Natural killer cell (primary cell): Measurements from ENCODE around the gene MLST8. TPM values are rescaled to one million over a fixed set of nuclear protein-coding genes. Genes with fewer than 3 reads are reported as not detected.

Source experiments
- ATAC-seq, 3 donors: fragments of 150-1000 bp in 2 of 3; fragments of 200-7000 bp in 1 of 3; cut with Tn5 transposase; 1 replicate in 1 of 3; 2 replicates in 2 of 3; pipeline ENCODE4 v1.10.0; 2021; ENCODE audit warnings: mild to moderate bottlenecking in 2 of 3, moderate library complexity in 2 of 3
- DNase-seq, 2 donors: peaks; one replicate each; pipeline versions ENCODE4 v3.0.0 to v3.0.0-alpha.2; 2013 to 2021; ENCODE audit warnings: mixed read lengths in 1 of 2
- H3K27ac ChIP-seq: one replicate; pipeline ENCODE4 v1.5.1; 2013; ENCODE audit warnings: mild to moderate bottlenecking, low read length
- H3K27me3 ChIP-seq: one replicate; pipeline ENCODE4 v1.6.1; 2013; ENCODE audit warnings: low read length; ENCODE audit not compliant: control insufficient read depth, insufficient read depth
- H3K36me3 ChIP-seq: one replicate; pipeline ENCODE4 v1.6.1; 2013; ENCODE audit warnings: low read length; ENCODE audit not compliant: control insufficient read depth, insufficient read depth
- H3K4me1 ChIP-seq: one replicate; pipeline ENCODE4 v1.6.1; 2013; ENCODE audit warnings: low read length; ENCODE audit not compliant: control insufficient read depth, insufficient read depth
- H3K4me3 ChIP-seq: one replicate; pipeline ENCODE4 v1.5.1; 2013; ENCODE audit warnings: low read length
- H3K9me3 ChIP-seq: one replicate; pipeline ENCODE4 v1.6.1; 2013; ENCODE audit warnings: low read length; ENCODE audit not compliant: control insufficient read depth, insufficient read depth
- H3K27ac Mint-ChIP-seq, 2 donors: one replicate each; pipeline ENCODE4 v1.8.0; 2022; ENCODE audit warnings: mild to moderate bottlenecking in 2 of 2, mixed read lengths in 2 of 2, moderate library complexity in 1 of 2
- H3K27me3 Mint-ChIP-seq, 2 donors: one replicate each; pipeline ENCODE4 v1.8.0; 2022; ENCODE audit warnings: low read depth in 2 of 2, mixed read lengths in 2 of 2
- H3K36me3 Mint-ChIP-seq: one replicate; pipeline ENCODE4 v1.8.0; 2022; ENCODE audit warnings: mixed read lengths
- H3K4me1 Mint-ChIP-seq, 2 donors: one replicate each; pipeline ENCODE4 v1.8.0; 2022; ENCODE audit warnings: mixed read lengths in 2 of 2
- H3K4me3 Mint-ChIP-seq: one replicate; pipeline ENCODE4 v1.8.0; 2022; ENCODE audit warnings: mild to moderate bottlenecking, moderate library complexity, mixed read lengths
- H3K9me3 Mint-ChIP-seq, 2 donors: one replicate each; pipeline ENCODE4 v1.8.0; 2022; ENCODE audit warnings: mixed read lengths in 2 of 2
- CTCF ChIP-seq: fragments of 200-600 bp; IDR thresholded peaks from one replicate; pipeline ENCODE4 v1.8.0; 2022; ENCODE audit warnings: antibody characterized with exemption
- WGBS: methylation state at CpG from one replicate; pipeline ENCODE4 v1.1.7; 2013; ENCODE audit warnings: missing lambda C conversion rate; ENCODE audit not compliant: insufficient coverage; 5-methylcytosine and 5-hydroxymethylcytosine counted together
- intact Hi-C: fragments of 100-400 bp; cut with micrococcal nuclease; formaldehyde crosslinking; loops from one replicate; pipeline ENCODE4 v1.14.2; 2022
- total RNA-seq, 4 donors: library from RNA; stranded (reverse); fragments of 120-200 nt in 1 of 4; gene quantifications; one replicate each; pipeline versions ENCODE4 v1.2.3 to v1.2.4, GENCODE V29; 2013 to 2022

The MLST8 gene
- total RNA-seq, 3 donors from 2014 or later (not counting 1 experiment from before 2014, with no cell fraction given), result 19.7 to 30.2 (median 27.8) TPM

- Mint-ChIP-seq H3K9me3 (no peaks in the 10 kb centered on the region), H3K4me1 (peaks cover 14 to 35% of the 10 kb centered on the region in 2 donors), H3K4me3 (no peak overlapping the region), H3K27ac (no peak overlapping the region), H3K27me3 (no peaks in the 10 kb centered on the region), H3K36me3 (no peaks in the 10 kb centered on the region)
- Histone ChIP-seq H3K9me3 (no peaks in the 10 kb centered on the region), H3K36me3 (peaks cover 2% of the 10 kb centered on the region), H3K4me3 (no peak overlapping the region), H3K4me1 (peaks cover 34% of the 10 kb centered on the region), H3K27me3 (no peaks in the 10 kb centered on the region), H3K27ac (no peak overlapping the region)
- 85% methylated on average over 19 of the region's 20 CpGs for WGBS
- TF ChIP-seq CTCF, result no peak
- ATAC-seq (no peak), DNase-seq (no peak)
- intact Hi-C loops, result no loop called here
Measured at GRCh38 chr16:2160915-2161551, 44.2 kb upstream of the MLST8 start.

- ATAC-seq (no peak), DNase-seq (no peak)
- WGBS, result 96% methylated on average over 10 of the region's 10 CpGs
- Histone ChIP-seq H3K4me1 (peaks cover 25% of the 10 kb centered on the region), H3K27me3 (no peaks in the 10 kb centered on the region), H3K9me3 (no peaks in the 10 kb centered on the region), H3K4me3 (no peak overlapping the region), H3K36me3 (peaks cover 9% of the 10 kb centered on the region), H3K27ac (no peak overlapping the region)
- no peaks in the 10 kb centered on the region for H3K36me3 Mint-ChIP-seq
- peak overlapping the region in 1 of 2 donors; percentile 30 for H3K27ac Mint-ChIP-seq
- peaks cover 6 to 26% of the 10 kb centered on the region in 2 donors for H3K4me1 Mint-ChIP-seq
- no peaks in the 10 kb centered on the region for H3K27me3 Mint-ChIP-seq
- H3K4me3 Mint-ChIP-seq, result no peak overlapping the region
- H3K9me3 Mint-ChIP-seq, result no peaks in the 10 kb centered on the region
- no peak for TF ChIP-seq CTCF
- intact Hi-C loops, result no loop called here
Measured at GRCh38 chr16:2161911-2162310, 43.3 kb upstream of the MLST8 start.

- H3K27me3 ChIP-seq, result no peaks in the 10 kb centered on the region
- peaks cover 12% of the 10 kb centered on the region for H3K36me3 ChIP-seq
- H3K4me1 ChIP-seq, result peaks cover 19% of the 10 kb centered on the region
- H3K4me3 ChIP-seq, result no peak overlapping the region
- TF ChIP-seq CTCF, result no peak
- Mint-ChIP-seq H3K4me3 (no peak overlapping the region), H3K27ac (no peak overlapping the region), H3K4me1 (peaks cover 0 to 18% of the 10 kb centered on the region in 2 donors), H3K9me3 (no peaks in the 10 kb centered on the region), H3K36me3 (no peaks in the 10 kb centered on the region), H3K27me3 (no peaks in the 10 kb centered on the region)
- no peak for DNase-seq
- intact Hi-C loops, result no loop called here
- 96% methylated on average over 13 of the region's 13 CpGs for WGBS
- ATAC-seq, result no peak
- no peaks in the 10 kb centered on the region for H3K9me3 ChIP-seq
- no peak overlapping the region for H3K27ac ChIP-seq
Measured at GRCh38 chr16:2162676-2163118, 42.6 kb upstream of the MLST8 start.
